Cardiac fibroblast (primary cell): ENCODE results near the gene REC8.

Experiments used
- DNase-seq, 2 donors: peaks; one replicate each; pipeline versions ENCODE4 v3.0.0 to v3.0.0-alpha.2; 2010; ENCODE audit warnings: low read depth in 2 of 2
- H3K4me3 ChIP-seq, 2 donors: replicated peaks in 1 of 2; 1 replicate in 1 of 2; 2 replicates in 1 of 2; pipeline ENCODE4 v1.5.1; 2011; ENCODE audit warnings: low read depth in 2 of 2, low read length in 2 of 2, mild to moderate bottlenecking in 2 of 2, moderate library complexity in 1 of 2
- TF ChIP-seq, protein P1 (sequence below): IDR thresholded peaks from one replicate; pipeline ENCODE4 v1.5.1; 2011; ENCODE audit warnings: low read depth, mild to moderate bottlenecking, low read length, inconsistent platforms

The REC8 gene

GRCh38 chr14:24167469-24168114 is 4.3 kb upstream of the REC8 start:
- no peak overlapping the region for H3K4me3 ChIP-seq

GRCh38 chr14:24172261-24172860 is 481 bp downstream of the REC8 start:
- peak overlapping the region in 1 of 2 donors; percentile 44 for H3K4me3 ChIP-seq
- DNase-seq = no peak
- TF ChIP-seq, protein P1, sequence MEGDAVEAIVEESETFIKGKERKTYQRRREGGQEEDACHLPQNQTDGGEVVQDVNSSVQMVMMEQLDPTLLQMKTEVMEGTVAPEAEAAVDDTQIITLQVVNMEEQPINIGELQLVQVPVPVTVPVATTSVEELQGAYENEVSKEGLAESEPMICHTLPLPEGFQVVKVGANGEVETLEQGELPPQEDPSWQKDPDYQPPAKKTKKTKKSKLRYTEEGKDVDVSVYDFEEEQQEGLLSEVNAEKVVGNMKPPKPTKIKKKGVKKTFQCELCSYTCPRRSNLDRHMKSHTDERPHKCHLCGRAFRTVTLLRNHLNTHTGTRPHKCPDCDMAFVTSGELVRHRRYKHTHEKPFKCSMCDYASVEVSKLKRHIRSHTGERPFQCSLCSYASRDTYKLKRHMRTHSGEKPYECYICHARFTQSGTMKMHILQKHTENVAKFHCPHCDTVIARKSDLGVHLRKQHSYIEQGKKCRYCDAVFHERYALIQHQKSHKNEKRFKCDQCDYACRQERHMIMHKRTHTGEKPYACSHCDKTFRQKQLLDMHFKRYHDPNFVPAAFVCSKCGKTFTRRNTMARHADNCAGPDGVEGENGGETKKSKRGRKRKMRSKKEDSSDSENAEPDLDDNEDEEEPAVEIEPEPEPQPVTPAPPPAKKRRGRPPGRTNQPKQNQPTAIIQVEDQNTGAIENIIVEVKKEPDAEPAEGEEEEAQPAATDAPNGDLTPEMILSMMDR = no peak

More at GRCh38 chr14:24167469-24168114, 4.3 kb upstream of the REC8 start:
- DNase-seq = no peak
- TF ChIP-seq, protein P1 = no peak

GRCh38 chr14:24172871-24173281 is 996 bp downstream of the REC8 start:
- peak overlapping the region in 1 of 2 donors; percentile 3 for H3K4me3 ChIP-seq
- no peak for DNase-seq
- TF ChIP-seq, protein P1 = no peak

- TF ChIP-seq, protein P1 = no peak
- H3K4me3 ChIP-seq = no peak overlapping the region
- no peak for DNase-seq
These were observed 4.7 kb downstream of the REC8 start for GRCh38 chr14:24176599-24176998.

GRCh38 chr14:24177041-24177825 is 5.4 kb downstream of the REC8 start:
- TF ChIP-seq, protein P1 = no peak
- DNase-seq = no peak
- H3K4me3 ChIP-seq = no peak overlapping the region

DNA sequence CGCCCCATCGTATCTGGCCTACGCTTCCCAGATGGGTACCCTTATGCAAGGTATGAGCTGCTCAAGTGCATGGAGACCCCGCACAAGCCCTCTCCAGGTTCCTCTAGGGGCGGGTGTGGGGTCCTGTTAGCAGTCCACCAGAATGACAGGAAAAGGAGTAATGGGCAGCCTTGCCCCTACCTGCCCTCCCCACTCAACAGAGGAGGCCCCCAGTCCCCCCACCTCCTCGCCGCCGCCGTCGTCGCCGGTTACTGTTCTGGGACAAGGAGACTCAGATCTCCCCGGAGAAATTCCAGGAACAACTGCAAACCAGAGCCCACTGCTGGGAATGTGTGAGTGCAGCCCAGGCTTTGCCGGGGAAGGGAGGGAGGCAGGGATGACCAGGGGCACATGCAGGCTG is 6.0 kb downstream of the REC8 start:
- TF ChIP-seq, protein P1 = no peak
- no peak for DNase-seq

More for the DNA sequence above, 6.0 kb downstream of the REC8 start:
- H3K4me3 ChIP-seq = no peak overlapping the region
